ENCODE data around the gene LCP2. TPM values are rescaled to one million over a fixed set of nuclear protein-coding genes. Genes with fewer than 3 reads are reported as not detected.

The LCP2 gene
- total RNA-seq, 1 donor from 2014 or later = not detected

GRCh38 chr5:170232786-170233185, 64.8 kb downstream of the LCP2 start, which contains the start of gene C5orf58:
TSS of gene C5orf58 (plus strand) at chr5:170232985. CDS start at chr5:170234977, 1,992 bp downstream.
- H3K36me3 Mint-ChIP-seq (ENCODE audit: unreplicated experiment) = no peaks in the 10 kb centered on the region
- no peaks in the 10 kb centered on the region for H3K9me3 Mint-ChIP-seq (ENCODE audit: unreplicated experiment)
- H3K4me1 Mint-ChIP-seq (ENCODE audit: unreplicated experiment) = no peaks in the 10 kb centered on the region
- DNase-seq (ENCODE audit: extremely low spot score, unreplicated experiment) = no peak
- TF ChIP-seq CTCF (IDR thresholded peaks at IDR 0.05) = no peak
- no peak within 1 kb of the TSS for H3K4me3 Mint-ChIP-seq (ENCODE audit: unreplicated experiment)
- peaks cover 75% of the 10 kb centered on the region for H3K27me3 Mint-ChIP-seq (ENCODE audit: unreplicated experiment)
- no peak within 1 kb of the TSS for H3K27ac Mint-ChIP-seq (ENCODE audit: unreplicated experiment)

- Mint-ChIP-seq H3K36me3 (ENCODE audit: unreplicated experiment) (no peaks in the 10 kb centered on the region), H3K4me1 (ENCODE audit: unreplicated experiment) (peaks cover 15% of the 10 kb centered on the region), H3K4me3 (ENCODE audit: unreplicated experiment) (no peak overlapping the region), H3K27ac (ENCODE audit: unreplicated experiment) (no peak overlapping the region), H3K27me3 (ENCODE audit: unreplicated experiment) (peaks cover 50% of the 10 kb centered on the region), H3K9me3 (ENCODE audit: unreplicated experiment) (no peaks in the 10 kb centered on the region)
- no peak for TF ChIP-seq CTCF (IDR thresholded peaks at IDR 0.05)
- no peak for DNase-seq (ENCODE audit: extremely low spot score, unreplicated experiment)
Measured at GRCh38 chr5:170228762-170229435, 68.7 kb downstream of the LCP2 start.

- H3K27ac Mint-ChIP-seq (ENCODE audit: unreplicated experiment) = no peak overlapping the region
- peaks cover 26% of the 10 kb centered on the region for H3K4me1 Mint-ChIP-seq (ENCODE audit: unreplicated experiment)
- H3K36me3 Mint-ChIP-seq (ENCODE audit: unreplicated experiment) = no peaks in the 10 kb centered on the region
- no peak for DNase-seq (ENCODE audit: extremely low spot score, unreplicated experiment)
- no peak overlapping the region for H3K4me3 Mint-ChIP-seq (ENCODE audit: unreplicated experiment)
- H3K27me3 Mint-ChIP-seq (ENCODE audit: unreplicated experiment) = peaks cover 43% of the 10 kb centered on the region
- no peaks in the 10 kb centered on the region for H3K9me3 Mint-ChIP-seq (ENCODE audit: unreplicated experiment)
- no peak for TF ChIP-seq CTCF (IDR thresholded peaks at IDR 0.05)
Measured at GRCh38 chr5:170226661-170227060, 70.9 kb downstream of the LCP2 start.

- H3K4me1 Mint-ChIP-seq (ENCODE audit: unreplicated experiment) = peaks cover 30% of the 10 kb centered on the region
Measured at GRCh38 chr5:170226129-170226615, 71.4 kb downstream of the LCP2 start.

More at GRCh38 chr5:170226129-170226615, 71.4 kb downstream of the LCP2 start:
- TF ChIP-seq CTCF (IDR thresholded peaks at IDR 0.05) = no peak
- H3K27me3 Mint-ChIP-seq (ENCODE audit: unreplicated experiment) = peaks cover 41% of the 10 kb centered on the region
- H3K36me3 Mint-ChIP-seq (ENCODE audit: unreplicated experiment) = no peaks in the 10 kb centered on the region
- H3K4me3 Mint-ChIP-seq (ENCODE audit: unreplicated experiment) = no peak overlapping the region
- H3K27ac Mint-ChIP-seq (ENCODE audit: unreplicated experiment) = no peak overlapping the region
- H3K9me3 Mint-ChIP-seq (ENCODE audit: unreplicated experiment) = no peaks in the 10 kb centered on the region
- no peak for DNase-seq (ENCODE audit: extremely low spot score, unreplicated experiment)

Measured in osteocyte (in vitro differentiated cells).